BE2C (cell line): ENCODE measurements around the gene RET.

Source experiments
- DNase-seq: peaks from one replicate; pipeline ENCODE4 v3.0.0-alpha.2; 2020
- H3K27me3 ChIP-seq: fragments of 250-450 bp; sonication (Bioruptor Pico); 2 replicates; pipeline ENCODE4 v1.5.1; 2020; ENCODE audit warnings: mild to moderate bottlenecking
- H3K36me3 ChIP-seq: fragments of 250-450 bp; sonication (Bioruptor Pico); 2 replicates; pipeline ENCODE4 v1.5.1; 2020; ENCODE audit warnings: mild to moderate bottlenecking
- H3K4me1 ChIP-seq: fragments of 250-450 bp; sonication (Bioruptor Pico); 2 replicates; pipeline ENCODE4 v1.5.1; 2020
- H3K4me3 ChIP-seq: 2 replicates; pipeline ENCODE4 v1.5.1; 2011; ENCODE audit warnings: low read depth, low read length
- H3K9me3 ChIP-seq: fragments of 250-450 bp; sonication (Bioruptor Pico); 2 replicates; pipeline ENCODE4 v1.5.1; 2020
- CTCF ChIP-seq: IDR thresholded peaks from 2 replicates; pipeline ENCODE4 v1.5.1; 2012; ENCODE audit warnings: mild to moderate bottlenecking, low read depth, low read length

The RET gene

GRCh38 chr10:43177595-43177994 is 100.7 kb downstream of the RET start:
- Histone ChIP-seq H3K9me3 (no peaks in the 10 kb centered on the region), H3K4me3 (no peak overlapping the region), H3K27me3 (no peaks in the 10 kb centered on the region), H3K36me3 (peaks cover 4% of the 10 kb centered on the region; the same call in 1 of the 2 replicates), H3K4me1 (peaks cover 6% of the 10 kb centered on the region; the same call in 1 of the 2 replicates)
- TF ChIP-seq CTCF = no peak
- DNase-seq = no peak
